GM12891 (cell line): ENCODE data around the gene TOR1A.

Experiments used
- PAX5 ChIP-seq: IDR thresholded peaks from 2 replicates; pipeline ENCODE4 v1.6.1; 2011; ENCODE audit warnings: low read length, moderate library complexity, mild to moderate bottlenecking; ENCODE audit not compliant: insufficient read depth, severe bottlenecking
- POLR2A ChIP-seq: IDR thresholded peaks from 2 replicates; pipeline ENCODE4 v1.6.1; 2011; ENCODE audit warnings: low read depth, low read length, control low read depth
- POLR2AphosphoS5 ChIP-seq: IDR thresholded peaks from 2 replicates; pipeline ENCODE4 v1.6.1; 2011; ENCODE audit warnings: low read depth, low read length, control low read depth
- POU2F2 ChIP-seq: IDR thresholded peaks from 2 replicates; pipeline ENCODE4 v1.6.1; 2011; ENCODE audit warnings: low read depth, mild to moderate bottlenecking, control low read depth, low read length, moderate library complexity
- TAF1 ChIP-seq: IDR thresholded peaks from 2 replicates; pipeline ENCODE4 v1.6.1; 2011; ENCODE audit warnings: low read depth, low read length, control low read depth

DNA sequence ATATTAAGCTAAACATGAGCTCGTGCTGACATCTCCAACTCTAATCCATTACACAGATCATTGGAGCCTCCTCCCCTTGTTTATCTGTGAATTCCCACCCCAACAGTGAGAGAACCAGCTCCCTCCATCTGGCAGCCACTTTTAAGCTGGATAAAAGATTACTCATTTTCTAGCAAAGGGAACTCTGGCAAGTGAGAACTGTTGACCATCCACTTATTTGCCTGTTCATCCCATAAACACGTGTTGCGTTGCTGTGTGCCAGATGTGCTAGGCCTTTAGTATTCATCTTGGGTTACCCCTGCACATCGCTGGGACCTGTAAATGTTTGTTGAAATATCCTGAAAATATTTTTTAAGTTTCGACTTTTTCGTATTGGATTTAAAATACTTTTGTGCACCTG, 2.4 kb upstream of the TOR1A start:
- TF ChIP-seq POU2F2 (no peak), POLR2AphosphoS5 (no peak), POLR2A (no peak), TAF1 (no peak), PAX5 (no peak)
